ENCODE measurements around the gene RAD51B. TPM values are rescaled to one million over a fixed set of nuclear protein-coding genes. Genes with fewer than 3 reads are reported as not detected.

The RAD51B gene
- total RNA-seq, 4 donors from 2014 or later: 8.9 to 30.3 (median 10.4) TPM

GRCh38 chr14:68401317-68401716 lies 581.7 kb downstream of the RAD51B start:
- TF ChIP-seq, protein P1, sequence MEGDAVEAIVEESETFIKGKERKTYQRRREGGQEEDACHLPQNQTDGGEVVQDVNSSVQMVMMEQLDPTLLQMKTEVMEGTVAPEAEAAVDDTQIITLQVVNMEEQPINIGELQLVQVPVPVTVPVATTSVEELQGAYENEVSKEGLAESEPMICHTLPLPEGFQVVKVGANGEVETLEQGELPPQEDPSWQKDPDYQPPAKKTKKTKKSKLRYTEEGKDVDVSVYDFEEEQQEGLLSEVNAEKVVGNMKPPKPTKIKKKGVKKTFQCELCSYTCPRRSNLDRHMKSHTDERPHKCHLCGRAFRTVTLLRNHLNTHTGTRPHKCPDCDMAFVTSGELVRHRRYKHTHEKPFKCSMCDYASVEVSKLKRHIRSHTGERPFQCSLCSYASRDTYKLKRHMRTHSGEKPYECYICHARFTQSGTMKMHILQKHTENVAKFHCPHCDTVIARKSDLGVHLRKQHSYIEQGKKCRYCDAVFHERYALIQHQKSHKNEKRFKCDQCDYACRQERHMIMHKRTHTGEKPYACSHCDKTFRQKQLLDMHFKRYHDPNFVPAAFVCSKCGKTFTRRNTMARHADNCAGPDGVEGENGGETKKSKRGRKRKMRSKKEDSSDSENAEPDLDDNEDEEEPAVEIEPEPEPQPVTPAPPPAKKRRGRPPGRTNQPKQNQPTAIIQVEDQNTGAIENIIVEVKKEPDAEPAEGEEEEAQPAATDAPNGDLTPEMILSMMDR (IDR thresholded peaks at IDR 0.05): no peak
- ATAC-seq (ENCODE audit: low FRiP score) (peak; percentile 63), DNase-seq (ENCODE audit: low spot score) (no peak)

- ATAC-seq (ENCODE audit: low FRiP score): no peak
- DNase-seq (ENCODE audit: low spot score): no peak
- TF ChIP-seq, protein P1 (IDR thresholded peaks at IDR 0.05): no peak
Observed at GRCh38 chr14:68401855-68402254, 582.3 kb downstream of the RAD51B start.

- no peak for ATAC-seq (ENCODE audit: low FRiP score)
- TF ChIP-seq, protein P1 (IDR thresholded peaks at IDR 0.05): no peak
Observed at GRCh38 chr14:68402525-68403101, 583.0 kb downstream of the RAD51B start.

DNA sequence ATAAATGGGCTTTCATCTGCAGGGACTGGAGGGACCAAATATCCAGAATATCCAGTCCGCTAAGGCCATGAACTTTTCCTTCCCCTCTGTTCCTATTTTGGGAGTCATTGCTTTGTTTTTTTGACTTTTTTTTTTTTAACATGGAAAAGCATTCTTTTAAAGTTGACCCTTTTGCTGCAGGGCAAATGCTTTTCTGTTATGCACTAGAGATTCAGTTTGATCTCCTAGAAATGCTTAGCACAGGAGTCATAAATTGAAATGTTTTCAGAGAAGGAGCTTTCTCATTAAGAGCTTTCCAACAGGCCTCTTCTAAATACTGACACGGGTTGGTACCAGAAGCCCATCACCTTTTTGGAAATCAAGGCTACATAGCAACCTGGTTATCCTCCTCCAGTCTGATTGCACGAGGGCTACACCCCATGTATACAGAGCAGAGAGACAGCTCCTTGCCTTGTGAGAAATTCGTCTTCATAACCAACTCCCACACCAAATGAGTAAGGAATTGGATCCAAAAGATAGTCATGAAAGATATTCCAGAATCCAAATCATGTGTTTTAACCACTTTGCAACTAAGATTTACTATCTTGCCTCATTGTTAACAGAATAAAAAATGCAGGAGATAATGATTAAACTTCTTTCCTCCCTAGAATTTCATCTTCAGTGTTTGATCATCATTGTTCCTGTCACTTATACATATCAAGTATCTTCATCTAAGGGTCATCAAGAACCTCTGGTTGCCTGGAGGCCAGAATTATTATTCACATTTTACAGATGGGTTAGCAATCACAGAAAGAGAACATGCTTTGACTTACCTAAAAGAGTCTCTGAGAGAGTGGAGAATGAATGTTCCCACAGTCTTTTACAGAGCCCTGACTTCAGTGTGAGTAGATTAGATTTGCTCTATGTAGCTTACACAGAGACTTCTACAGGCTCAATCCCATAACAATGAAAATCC lies 583.9 kb downstream of the RAD51B start:
- TF ChIP-seq, protein P1 (IDR thresholded peaks at IDR 0.05): no peak
- ATAC-seq (ENCODE audit: low FRiP score): peak; percentile 79
- DNase-seq (ENCODE audit: low spot score): no peak

More at GRCh38 chr14:68402525-68403101, 583.0 kb downstream of the RAD51B start:
- no peak for DNase-seq (ENCODE audit: low spot score)

DNA sequence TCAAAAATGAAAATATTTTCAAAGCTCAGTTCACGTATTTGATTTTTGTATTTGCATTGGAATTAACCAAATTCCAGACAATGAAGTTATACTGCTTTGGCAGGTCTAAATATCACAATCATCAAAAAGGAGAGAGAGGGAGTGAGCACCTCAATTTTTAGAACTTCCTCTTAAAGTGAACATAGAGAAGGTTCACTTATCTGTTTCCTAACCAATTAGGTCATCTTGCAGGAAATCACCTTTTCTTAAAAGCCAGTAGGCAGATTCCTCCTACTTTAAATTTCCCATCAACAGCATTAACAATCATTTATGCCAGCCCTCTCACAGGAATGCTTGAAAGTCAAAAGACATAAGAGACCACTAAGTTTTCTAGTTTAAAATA lies 584.6 kb downstream of the RAD51B start:
- TF ChIP-seq, protein P1 (IDR thresholded peaks at IDR 0.05): no peak
- ATAC-seq (ENCODE audit: low FRiP score) (no peak), DNase-seq (ENCODE audit: low spot score) (no peak)

GRCh38 chr14:68404652-68405183 lies 585.1 kb downstream of the RAD51B start:
- no peak for ATAC-seq (ENCODE audit: low FRiP score)
- TF ChIP-seq, protein P1 (IDR thresholded peaks at IDR 0.05): no peak
- DNase-seq (ENCODE audit: low spot score): no peak

Measured in omental fat pad (tissue), 4 donors.